8988T (cell line): Measurements from ENCODE around the gene RGS19.

Source experiments
- DNase-seq: peaks from one replicate; pipeline ENCODE4 v3.0.0; 2011

RGS19 gene

DNA sequence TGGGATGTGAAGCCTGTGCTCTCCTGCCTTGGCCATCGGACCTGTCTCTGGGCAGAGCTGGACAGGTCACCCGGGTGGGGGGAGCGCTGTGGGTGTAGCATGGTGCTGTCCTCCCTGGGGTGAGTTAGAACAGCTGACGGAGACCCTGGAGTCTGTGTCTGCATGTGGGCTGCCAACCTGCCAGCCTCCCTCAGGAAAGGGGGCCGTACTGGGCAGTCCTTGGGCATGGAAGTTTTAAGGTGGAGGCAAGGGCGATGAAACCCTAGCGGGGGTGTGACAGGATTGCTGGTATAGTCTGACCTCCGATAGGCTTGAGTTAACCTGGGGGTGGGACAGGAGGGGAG is 32.3 kb downstream of the RGS19 start:
- DNase-seq: no peak

DNA sequence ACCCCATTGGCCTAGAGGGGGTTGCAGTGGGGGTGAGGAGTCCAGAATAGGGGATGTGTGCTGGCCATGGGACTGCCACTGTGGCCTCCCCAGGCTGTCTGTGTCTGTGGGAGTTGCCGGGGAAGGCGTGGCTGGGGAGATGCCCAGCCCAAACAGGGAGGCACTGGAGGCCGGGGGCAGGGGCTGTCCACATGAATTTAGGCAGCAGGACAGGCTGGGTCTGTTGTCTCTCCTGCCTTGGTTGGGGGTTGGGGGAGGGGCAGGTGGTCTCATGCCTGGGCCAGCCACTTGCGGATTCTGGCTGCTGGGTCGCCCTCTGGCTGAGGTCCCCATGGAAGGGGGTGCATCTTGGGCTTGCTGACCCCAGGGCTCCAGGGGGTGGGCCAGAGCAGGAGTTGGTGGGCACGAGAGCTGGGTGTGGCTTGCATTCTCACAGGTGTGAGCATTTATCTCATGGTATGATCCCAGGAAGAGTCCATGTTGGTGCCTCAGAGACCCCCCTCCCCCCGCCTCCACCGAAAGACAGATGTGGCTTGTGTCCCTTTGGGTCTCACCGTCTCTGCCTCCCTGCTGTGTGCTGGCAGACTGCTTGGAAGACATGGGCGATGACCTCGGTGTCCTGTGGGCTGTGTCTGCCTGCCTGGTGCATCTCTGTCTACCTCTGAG is 33.8 kb downstream of the RGS19 start:
- no peak for DNase-seq

DNA sequence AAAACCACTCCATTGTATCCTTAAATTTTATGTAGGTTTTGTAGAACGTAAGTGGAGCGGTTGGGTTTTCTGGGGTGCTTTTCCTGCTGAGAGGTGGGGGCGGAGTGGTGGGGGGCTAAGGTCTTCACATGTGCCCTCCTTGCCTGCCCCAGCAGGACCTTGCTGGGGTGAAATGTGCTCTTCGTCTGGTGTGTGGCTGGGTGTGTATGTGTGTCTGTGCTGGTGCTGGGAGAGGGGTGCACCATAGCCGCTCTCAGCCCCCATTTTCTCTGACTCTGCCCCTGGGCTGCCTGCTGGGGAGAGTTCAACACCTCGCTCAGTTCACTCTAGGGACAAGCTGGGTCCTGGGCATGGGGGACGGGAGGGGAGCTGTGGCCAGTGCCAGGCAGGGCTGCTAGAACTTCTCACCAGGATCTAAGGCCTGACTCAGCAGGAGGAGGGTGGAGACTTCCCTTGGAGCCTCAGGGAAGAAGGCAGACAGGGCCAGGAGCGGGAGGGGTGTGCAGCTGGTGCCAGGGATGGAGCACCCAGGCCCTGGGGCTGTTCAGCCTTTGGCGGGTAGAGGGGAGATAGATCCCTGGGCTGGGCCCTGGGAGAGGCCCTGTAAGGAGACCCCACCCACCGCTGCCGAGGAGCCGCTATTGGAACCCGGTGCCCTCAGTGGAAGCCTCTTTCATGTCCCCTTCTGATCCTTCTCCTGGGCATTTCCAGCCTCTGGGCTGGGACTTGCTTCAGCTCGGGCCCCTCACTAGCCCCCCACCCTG is 34.7 kb downstream of the RGS19 start:
- peak; percentile 91 for DNase-seq

DNA sequence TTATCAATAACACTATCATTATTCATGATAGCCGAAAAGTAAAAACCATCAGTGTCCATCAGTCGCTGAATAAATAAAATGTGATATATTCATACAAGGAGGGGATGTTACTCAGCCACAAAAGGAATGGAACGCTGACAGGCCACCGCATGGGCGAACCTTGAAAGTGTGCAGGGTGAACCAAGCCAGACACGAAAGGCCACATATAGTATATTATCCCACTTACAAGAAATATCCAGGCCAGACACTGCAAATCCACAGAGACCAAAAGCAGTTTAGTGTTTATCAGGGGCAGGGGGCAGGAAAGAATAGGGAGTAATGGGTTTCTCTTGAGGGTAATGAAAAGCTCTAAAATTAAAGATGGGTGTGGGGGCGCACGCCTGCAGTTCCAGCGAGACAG is 35.5 kb downstream of the RGS19 start:
- no peak for DNase-seq

DNA sequence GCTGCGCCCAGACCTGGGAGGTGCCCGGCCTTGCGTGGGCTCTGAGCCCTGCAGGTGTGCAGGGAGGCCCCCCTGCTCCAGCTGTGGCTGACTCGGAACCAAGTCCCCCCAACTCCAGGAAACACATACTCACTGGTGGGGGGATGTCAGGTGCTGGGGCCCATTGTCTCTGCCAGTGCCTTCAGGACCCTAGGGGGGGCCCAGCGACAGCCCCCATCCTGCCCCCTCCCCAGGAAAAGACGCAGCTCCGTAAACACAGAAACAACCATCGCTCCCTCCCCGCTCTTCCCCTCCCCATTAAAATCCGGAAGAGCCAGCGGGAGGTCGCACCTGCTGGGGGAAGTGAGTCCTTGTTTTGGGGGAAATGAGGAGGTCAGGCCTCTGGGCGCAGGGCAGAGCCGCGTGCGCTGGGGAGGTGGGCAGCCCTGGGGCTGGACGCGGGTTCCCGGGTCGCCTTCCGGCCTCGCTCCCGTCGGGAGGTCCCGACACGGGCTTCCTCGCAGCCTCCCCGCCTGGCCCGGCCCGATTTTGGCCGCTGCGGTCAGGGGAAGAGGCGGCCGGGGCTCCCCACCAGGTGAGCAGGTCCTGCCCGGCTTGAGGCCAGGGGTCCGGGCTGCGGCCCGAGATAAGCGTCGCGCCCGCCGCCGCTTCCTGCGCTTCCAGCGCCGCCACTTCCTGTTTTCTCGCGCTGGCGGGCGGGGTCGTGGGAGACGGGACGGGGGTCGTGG is 37.1 kb downstream of the RGS19 start:
- DNase-seq: no peak

DNA sequence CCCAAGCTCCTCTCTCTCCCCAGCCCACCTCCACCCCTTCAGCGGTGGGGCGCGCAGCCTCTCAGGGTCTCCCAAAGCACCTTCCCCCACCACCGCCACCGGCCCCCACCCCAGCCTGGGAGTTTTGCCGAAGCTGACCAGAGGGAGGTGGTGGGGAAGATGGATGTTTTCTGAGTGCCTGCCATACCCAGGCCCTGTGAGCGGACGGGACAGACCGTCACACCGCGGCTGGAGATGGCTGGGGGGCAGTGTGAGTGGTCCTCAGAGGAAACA is 37.6 kb downstream of the RGS19 start:
- no peak for DNase-seq

DNA sequence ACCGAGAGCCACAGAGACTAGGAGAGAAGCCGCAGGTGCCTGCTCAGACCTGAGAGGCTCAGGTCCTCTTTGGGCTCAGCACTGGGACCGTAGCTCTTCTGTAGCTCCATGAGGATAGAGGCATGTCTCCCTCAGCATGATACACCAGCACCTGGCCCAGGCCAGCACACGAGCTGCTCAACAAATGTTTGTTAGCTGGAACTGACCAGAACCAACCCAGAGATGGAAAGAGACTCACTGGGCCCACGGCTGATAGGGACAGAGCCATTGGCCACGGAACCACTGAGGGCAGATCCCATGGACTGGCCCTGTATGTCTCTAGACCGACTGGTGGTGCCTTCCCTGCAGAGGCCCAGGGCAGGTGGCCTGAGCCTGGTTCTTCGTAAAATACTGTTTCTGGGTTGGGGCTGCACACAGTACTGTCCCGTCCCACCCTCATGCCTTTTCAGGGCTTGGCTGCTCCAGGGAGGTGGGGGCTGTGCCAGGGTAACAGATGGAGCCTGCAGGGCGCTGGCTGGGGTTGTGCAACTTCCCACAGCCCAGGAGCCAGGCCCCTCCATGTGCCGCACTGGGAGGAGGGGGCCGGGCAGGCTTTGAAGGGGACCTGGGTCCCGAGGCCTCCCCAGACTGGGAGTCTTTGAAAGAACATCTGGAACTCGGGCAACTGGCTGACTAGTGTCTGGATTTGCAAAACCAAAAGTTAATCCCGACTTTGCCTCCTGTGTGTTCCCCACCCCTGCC is 38.1 kb downstream of the RGS19 start:
- no peak for DNase-seq

DNA sequence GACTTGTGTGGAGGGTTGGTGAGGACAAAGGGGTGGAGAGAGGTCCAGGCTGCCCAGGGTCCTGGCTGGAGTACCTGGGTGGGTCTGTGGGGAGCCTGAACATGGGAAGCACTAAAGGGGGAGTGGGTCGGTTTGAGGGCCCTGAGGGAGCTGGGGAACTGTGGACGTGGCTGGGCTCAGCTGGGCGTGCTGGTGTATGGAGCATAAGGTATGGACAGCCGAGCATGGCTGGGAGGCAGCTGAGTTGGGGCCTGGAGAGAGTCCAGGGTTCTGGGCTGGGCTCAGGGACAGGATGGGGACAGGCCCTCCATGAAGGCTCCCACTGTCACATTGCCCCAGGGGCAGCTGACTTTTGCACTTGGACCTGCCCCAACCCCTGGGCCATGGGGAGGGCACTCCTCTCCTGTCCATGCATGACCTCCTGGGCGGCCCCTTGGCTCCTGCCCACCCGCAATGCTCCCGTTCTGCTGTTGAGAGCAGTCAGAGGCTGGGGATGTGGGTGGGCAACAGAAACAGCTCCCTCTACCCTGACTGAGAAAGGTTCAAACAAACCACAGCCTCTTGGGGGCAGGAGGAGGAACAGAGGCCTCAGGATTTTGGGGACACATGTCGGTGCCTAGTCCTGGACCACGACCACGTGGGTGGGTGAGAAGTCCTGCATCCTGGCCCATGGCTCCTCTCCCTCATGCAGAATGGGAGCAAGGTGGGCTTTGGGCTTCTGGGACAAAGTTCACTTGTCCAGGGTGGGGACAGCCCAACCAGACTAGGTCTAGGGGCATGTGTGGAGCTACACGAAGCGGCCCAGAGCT is 38.9 kb downstream of the RGS19 start:
- DNase-seq: no peak

DNA sequence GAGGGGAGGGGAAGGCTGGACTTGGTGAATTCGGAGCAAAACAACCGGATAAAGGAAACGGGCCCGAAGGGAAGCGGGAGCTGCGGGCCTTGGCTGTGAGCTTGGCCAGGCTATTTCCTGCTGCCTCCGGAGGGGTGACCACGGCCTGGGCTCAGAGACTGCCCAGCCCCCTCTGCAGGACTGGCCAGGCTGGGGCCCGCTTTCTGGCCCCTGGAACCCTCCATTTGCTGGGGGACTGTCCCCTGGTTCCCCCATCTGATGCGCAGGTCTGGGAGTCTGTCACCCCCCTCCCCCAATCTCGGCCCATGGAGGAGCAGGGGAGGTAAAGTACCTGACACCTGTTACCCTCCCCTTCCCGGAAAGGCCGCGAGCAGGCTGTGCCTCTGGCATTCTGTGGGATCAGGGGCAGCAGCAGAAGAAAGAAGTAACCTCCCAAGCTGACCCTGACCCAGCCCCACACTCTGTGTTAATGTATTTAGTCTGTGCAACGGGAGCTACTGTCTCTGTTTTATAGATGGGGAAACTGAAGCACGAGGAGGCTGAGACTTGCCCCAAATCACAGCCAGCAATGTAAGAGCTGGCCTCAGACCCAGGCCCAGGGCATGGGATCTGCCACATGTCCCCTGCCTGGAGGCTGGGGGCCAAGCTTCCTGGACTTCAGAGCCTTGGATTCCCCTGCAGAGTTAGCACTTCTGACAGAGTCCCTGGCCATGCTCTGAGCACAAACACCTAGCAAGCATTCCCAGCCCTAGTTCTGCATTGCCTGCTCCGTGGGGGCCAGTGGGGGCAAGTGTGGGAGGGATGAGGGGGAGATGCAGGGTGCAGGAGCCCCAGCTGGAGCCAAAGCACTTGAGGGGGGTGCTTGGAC is 39.8 kb downstream of the RGS19 start:
- peak; percentile 77 for DNase-seq

DNA sequence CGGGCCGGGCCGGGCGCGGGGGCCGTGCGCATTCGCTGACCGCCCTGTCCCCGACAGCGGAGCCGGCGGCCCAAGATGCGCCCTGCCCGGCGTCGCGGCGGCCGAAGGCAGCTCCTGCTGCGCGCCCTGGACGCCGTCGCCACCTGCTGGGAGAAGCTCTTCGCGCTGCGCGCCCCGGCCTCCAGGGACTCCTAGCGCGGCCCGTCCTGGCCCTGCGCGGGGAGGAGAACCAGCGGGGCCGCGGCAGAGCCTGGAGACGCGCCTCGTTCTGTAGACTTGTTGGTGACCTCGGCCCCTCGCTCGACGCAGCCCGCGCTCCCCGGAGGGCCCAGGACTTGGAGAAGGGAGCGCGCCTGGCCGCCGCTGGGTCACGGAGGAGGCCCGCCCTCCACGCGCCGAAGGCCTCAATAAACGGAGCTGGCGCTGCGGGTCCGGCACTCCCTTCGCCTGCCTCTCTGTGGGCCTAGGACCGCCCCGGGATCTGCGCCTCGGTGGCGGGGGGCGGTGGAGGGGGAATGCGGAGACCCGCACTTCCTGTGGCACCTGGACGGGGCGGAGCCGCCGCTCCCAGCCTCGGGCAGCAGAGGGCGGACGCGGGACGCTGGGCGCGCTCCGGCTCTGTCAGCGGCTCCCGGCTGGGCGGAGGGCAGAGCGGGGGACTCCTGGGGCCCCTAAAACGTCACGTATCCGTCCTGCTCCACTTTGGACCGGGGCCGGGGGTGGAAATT is 40.6 kb downstream of the RGS19 start:
- DNase-seq: peak; percentile 99

DNA sequence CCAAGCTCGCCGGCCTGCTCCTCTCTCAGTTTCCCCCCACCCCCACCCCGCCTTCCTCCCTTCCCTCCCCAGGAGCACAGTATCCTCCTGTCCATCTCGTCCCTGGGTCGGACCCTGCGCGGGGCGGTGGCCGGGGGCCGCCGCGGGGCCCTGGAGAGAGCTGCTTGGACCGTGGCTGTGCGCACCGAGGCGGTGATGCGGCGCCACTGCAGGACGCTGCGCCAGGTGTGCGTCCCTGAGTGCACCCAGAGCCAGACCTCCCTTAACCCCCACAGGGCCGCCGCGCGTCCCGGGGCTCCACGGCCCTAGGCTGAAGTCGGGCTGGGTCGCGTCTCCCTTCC is 41.1 kb downstream of the RGS19 start:
- no peak for DNase-seq

DNA sequence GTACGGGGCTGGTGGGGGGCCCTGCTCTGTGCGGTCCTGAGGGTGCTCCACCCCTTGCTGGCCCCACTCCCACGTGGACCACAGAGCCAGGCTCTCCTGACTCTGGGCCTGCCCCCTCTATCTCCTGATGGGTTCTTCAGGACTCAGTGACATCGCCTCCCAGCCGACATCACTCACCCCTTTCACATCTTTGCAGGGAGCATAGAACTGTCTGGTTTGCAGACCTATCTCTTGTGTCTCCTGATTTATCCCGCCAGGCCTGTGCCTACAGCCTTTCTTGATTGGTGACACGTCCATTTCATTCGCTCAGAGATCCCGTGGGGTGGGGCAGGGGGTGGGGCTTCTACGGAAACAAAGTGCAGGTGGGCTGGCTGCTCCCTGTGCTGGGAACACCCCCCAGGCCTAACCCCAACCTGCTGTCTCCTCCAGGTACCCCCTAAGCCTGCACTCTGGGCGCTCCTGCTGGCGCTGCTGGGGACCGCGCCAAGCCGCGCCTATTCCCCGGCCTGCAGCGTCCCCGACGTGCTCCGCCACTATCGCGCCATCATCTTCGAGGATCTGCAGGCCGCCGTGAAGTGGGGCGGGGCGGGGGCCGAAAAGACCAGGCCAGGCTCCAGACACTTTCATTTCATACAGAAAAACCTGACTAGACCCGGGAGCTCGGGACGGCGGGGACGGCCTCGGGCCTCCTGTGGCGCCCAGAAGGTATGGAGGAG is 41.7 kb downstream of the RGS19 start:
- DNase-seq: no peak

DNA sequence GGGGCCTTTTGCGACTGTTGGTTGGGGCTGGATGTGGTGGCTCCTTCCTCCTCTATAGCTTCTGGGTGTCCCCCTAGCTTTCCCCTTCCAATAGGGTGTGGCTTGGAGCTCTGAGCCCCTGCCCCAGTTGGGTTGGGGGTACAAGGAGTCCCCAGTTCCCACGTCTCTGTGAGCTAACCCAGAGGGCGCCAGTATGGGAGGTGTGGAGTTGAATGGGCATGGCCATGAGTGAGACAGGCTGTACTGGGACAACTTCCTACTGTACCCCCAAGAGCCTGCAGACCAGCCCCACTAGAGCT is 42.2 kb downstream of the RGS19 start:
- DNase-seq: no peak

DNA sequence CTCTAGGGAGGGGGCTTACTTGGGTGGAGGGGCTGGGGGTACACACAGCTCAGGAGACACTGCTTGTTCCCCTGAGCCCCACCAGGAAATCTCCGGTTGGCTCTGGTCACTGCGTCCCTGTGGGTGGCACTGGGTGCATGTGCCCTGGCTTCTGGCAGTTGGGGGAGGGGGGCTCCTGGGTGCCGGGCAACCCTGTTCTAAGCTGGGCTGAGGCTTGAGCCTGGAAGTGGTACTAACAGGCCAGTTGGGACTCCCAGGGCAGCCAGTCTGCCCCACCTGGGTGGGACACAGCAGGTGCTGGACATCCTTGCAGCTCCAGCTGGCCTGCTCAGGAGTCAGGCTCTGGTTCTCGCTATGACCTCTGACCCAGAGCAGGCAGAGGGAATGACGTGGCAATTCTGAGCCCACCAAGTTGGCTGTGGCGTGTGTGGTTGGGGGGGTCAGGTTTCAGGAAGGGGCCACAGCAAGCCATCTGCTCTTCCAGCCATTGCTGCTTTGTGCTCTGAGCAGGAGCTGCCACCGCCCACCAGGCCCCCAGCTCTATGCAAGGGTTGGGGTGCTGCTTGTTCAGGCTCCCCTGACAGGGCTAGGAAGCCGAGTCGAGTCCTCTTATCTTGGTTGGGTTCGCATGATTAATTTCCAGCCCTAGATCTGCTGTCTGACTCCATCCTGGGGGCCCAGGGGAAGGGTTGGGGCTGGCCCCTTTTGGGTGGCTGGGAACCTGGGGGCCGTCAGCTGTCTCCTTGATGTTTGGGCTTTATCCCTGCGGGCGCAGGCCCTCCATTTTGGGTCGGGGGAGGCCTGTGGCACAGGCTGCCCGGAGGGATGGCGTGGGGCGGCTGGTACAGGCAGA is 42.7 kb downstream of the RGS19 start:
- DNase-seq: no peak

DNA sequence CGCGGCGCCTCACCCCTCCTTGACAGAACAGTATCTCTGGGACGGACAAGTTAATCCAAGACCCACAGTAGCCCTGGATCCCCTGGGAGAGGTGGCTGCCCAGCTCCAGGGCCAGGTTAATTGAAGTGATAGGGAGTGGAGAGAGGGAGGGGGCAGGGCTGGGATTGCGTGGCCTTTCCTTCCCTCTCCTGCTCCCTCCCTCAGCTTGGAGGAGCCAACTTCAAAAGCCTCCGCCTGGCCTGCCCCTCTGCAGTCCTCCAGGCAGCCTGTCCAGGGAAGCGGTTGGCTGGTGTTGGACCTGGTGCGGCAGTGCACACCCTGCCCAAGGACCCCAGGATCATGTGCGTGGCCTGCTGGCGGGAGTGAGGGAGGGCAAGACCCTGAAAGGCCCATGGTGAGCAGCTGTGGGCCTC is 43.4 kb downstream of the RGS19 start, which contains the start of gene C20orf204:
Gene C20orf204 (plus strand): TSS at position 250 of the 413 bp plus-strand sequence. CDS start 142 bp downstream, at position 392.
- DNase-seq: no peak

DNA sequence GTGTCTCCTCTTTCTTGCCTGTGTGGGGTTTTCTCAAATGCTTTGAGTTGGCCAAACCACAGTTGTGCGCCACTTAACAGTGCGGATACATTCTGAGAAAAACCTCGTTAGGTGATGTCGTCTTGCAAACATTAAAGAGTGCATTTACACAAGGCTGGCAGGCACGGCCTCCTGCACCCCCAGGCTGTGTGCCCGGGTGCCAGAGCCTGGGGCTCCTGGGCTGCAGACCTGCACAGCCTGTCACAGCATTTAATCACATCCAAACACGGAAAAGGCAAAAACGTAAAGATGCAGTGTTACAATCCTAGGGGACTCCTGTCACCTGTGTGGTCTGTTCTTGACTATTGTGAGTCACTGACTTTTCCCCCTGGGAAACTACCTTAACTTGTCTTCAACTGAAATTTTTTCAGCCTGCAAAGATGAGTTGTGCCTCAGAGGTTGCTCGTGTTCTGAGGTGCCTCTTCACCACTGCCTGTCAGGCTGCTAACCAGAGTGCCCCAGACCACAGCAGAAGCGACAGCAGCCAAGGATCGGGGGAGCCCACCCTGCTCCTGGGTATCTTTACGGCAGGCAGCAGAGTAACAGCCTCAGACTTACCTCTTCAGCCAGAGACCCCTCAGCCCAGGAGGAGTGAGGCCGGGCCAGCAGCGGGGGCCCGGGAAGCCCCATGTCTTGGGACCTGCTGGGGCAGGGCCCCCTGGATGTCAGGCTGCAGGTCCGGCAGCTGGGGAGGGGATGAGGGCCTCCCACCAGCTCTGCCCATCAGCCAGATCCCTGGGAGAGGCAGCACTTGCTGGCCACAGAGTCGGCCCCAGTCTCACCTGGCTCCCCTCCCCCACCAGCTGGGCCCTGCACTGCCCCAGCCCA is 44.0 kb downstream of the RGS19 start:
- no peak for DNase-seq

DNA sequence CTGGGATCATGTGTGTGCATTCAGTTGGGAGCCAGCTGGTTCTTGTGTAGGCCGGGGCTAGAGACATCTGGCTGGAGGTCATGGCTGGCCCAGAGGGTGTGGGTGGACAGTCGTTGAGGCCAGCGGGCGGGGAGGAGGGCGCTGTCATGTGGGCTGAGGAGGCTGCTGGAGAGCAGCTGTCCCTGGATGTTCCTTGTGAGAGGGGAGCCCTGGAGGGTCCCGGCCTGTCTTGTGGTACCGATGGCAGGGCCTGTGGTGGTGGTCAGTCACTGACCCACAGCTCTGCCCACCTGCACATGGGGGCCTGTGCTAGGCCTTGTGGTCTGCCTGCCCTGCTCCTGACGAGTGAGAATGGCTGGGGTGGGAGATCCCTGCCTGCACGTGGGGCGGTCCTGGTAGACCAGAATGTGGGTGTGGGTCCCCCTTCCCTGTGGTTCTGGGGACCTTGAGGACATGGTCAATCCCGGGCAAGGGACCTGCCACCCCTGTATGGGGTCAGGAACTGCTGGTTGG is 45.3 kb downstream of the RGS19 start:
- DNase-seq: no peak
